GM12864 (cell line): ENCODE measurements around the gene GBX2.
"Not testable (repeated sequence)": the region's sequence is repeated elsewhere in the genome, so short reads cannot be mapped to it uniquely, and the experiment has no call there.

Source experiments
- DNase-seq: peaks from one replicate; pipeline ENCODE4 v3.0.0-alpha.2; 2011; ENCODE audit warnings: low read depth
- H3K4me3 ChIP-seq: 2 replicates; pipeline ENCODE4 v1.5.1; 2011; ENCODE audit warnings: mild to moderate bottlenecking, low read depth, low read length, control low read depth
- CTCF ChIP-seq: IDR thresholded peaks from 2 replicates; pipeline ENCODE4 v1.5.1; 2011; ENCODE audit warnings: low read depth, mild to moderate bottlenecking, moderate library complexity, low read length, control low read depth, inconsistent platforms; ENCODE audit errors: missing control alignments

GBX2 gene

GRCh38 chr2:236155406-236155805 is 12.8 kb downstream of the GBX2 start:
- DNase-seq: no peak
- no peak for TF ChIP-seq CTCF
- no peak overlapping the region for H3K4me3 ChIP-seq

GRCh38 chr2:236146436-236146835 is 21.8 kb downstream of the GBX2 start:
- H3K4me3 ChIP-seq: no peak overlapping the region
- TF ChIP-seq CTCF: no peak
- no peak for DNase-seq

GRCh38 chr2:236143811-236144210 is 24.4 kb downstream of the GBX2 start:
- DNase-seq: no peak
- no peak overlapping the region for H3K4me3 ChIP-seq
- TF ChIP-seq CTCF: no peak

GRCh38 chr2:236141616-236142015 is 26.6 kb downstream of the GBX2 start:
- DNase-seq, H3K4me3 ChIP-seq: not testable (repeated sequence)

GRCh38 chr2:236137066-236137465 is 31.1 kb downstream of the GBX2 start:
- no peak for DNase-seq
- TF ChIP-seq CTCF: no peak
- no peak overlapping the region for H3K4me3 ChIP-seq

GRCh38 chr2:236136538-236136937 is 31.6 kb downstream of the GBX2 start:
- H3K4me3 ChIP-seq: no peak overlapping the region
- DNase-seq: no peak
- no peak for TF ChIP-seq CTCF

GRCh38 chr2:236133410-236134012 is 34.7 kb downstream of the GBX2 start:
- no peak for DNase-seq
- no peak overlapping the region for H3K4me3 ChIP-seq
- TF ChIP-seq CTCF: no peak
